Calu3 (cell line): ENCODE data around the gene CISD2. TPM values are rescaled to one million over a fixed set of nuclear protein-coding genes. Genes with fewer than 3 reads are reported as not detected.
"Not testable (repeated sequence)": the region's sequence is repeated elsewhere in the genome, so short reads cannot be mapped to it uniquely, and the experiment has no call there.

ENCODE experiments used
- BruUV-seq: library from RNA; stranded (reverse); fragments of 400-500 nt; replicated peaks from 2 replicates; lab custom pipeline; 2021; lab: Mats Ljungman, UMichigan
- CTCF ChIA-PET: fragments of 300-600 bp; sonication (Branson Sonifier 250); formaldehyde crosslinking; loops from one replicate; lab custom pipeline; 2022; ENCODE audit warnings: antibody characterized with exemption; lab: Charles Lee
- DNase-seq: peaks from one replicate; pipeline ENCODE4 v3.0.0; 2022
- H3K27ac Mint-ChIP-seq: one replicate; pipeline ENCODE4 v1.8.0; 2022; ENCODE audit warnings: mixed read lengths; ENCODE audit not compliant: unreplicated experiment
- H3K27me3 Mint-ChIP-seq: one replicate; pipeline ENCODE4 v1.8.0; 2022; ENCODE audit warnings: mixed read lengths; ENCODE audit not compliant: unreplicated experiment
- H3K36me3 Mint-ChIP-seq: one replicate; pipeline ENCODE4 v1.8.0; 2022; ENCODE audit warnings: mild to moderate bottlenecking, moderate library complexity, mixed read lengths; ENCODE audit not compliant: insufficient read depth, unreplicated experiment
- H3K4me1 Mint-ChIP-seq: one replicate; pipeline ENCODE4 v1.8.0; 2022; ENCODE audit warnings: mild to moderate bottlenecking, low read depth, mixed read lengths; ENCODE audit not compliant: unreplicated experiment
- H3K4me3 Mint-ChIP-seq: one replicate; pipeline ENCODE4 v1.8.0; 2022; ENCODE audit warnings: mild to moderate bottlenecking, low read depth, moderate library complexity, mixed read lengths; ENCODE audit not compliant: unreplicated experiment
- H3K9me3 Mint-ChIP-seq: one replicate; pipeline ENCODE4 v1.8.0; 2022; ENCODE audit warnings: low read depth, mixed read lengths; ENCODE audit not compliant: unreplicated experiment
- intact Hi-C: fragments of 100-400 bp; cut with micrococcal nuclease; formaldehyde crosslinking; loops from one replicate; pipeline ENCODE4 v1.10.0; 2022; ENCODE audit not compliant: unreplicated experiment
- total RNA-seq: library from RNA; stranded (reverse); gene quantifications from 2 replicates; pipeline ENCODE4 v1.2.3, GENCODE V29; 2022
- TF ChIP-seq, protein P1 (sequence below): fragments of 200-600 bp; IDR thresholded peaks from one replicate; pipeline ENCODE4 v1.8.0; 2022; ENCODE audit warnings: antibody characterized with exemption; ENCODE audit not compliant: unreplicated experiment

Gene CISD2
- total RNA-seq, 1 experiment from 2014 or later, result 36.9 TPM

- intact Hi-C loops, result loop anchor here (1.0 kb wide), 1 partner anchor 41 kb away; no protein-coding TSS in a partner anchor
- H3K9me3 Mint-ChIP-seq, result no peaks in the 10 kb centered on the region
- TF ChIP-seq, protein P1, sequence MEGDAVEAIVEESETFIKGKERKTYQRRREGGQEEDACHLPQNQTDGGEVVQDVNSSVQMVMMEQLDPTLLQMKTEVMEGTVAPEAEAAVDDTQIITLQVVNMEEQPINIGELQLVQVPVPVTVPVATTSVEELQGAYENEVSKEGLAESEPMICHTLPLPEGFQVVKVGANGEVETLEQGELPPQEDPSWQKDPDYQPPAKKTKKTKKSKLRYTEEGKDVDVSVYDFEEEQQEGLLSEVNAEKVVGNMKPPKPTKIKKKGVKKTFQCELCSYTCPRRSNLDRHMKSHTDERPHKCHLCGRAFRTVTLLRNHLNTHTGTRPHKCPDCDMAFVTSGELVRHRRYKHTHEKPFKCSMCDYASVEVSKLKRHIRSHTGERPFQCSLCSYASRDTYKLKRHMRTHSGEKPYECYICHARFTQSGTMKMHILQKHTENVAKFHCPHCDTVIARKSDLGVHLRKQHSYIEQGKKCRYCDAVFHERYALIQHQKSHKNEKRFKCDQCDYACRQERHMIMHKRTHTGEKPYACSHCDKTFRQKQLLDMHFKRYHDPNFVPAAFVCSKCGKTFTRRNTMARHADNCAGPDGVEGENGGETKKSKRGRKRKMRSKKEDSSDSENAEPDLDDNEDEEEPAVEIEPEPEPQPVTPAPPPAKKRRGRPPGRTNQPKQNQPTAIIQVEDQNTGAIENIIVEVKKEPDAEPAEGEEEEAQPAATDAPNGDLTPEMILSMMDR, result no peak
- H3K4me1 Mint-ChIP-seq, result no peaks in the 10 kb centered on the region
- CTCF ChIA-PET, result interaction anchor here (1.0 to 1.2 kb wide), 2 partner anchors 42 to 249 kb away, joined by 3 read pairs; partner anchors contain the start of gene UBE2D3
- peak overlapping the region; percentile 89 for H3K27ac Mint-ChIP-seq
- peaks cover 20% of the 10 kb centered on the region for H3K36me3 Mint-ChIP-seq
- no peak for DNase-seq
- BruUV-seq, result TSS peak; percentile 45
- H3K4me3 Mint-ChIP-seq, result peak overlapping the region; percentile 94
- H3K27me3 Mint-ChIP-seq, result no peaks in the 10 kb centered on the region
Observed at GRCh38 chr4:102869569-102870197, 891 bp downstream of the CISD2 start.

- H3K9me3 Mint-ChIP-seq, result peaks cover 2% of the 10 kb centered on the region
- H3K4me3 Mint-ChIP-seq, result no peak overlapping the region
- TF ChIP-seq, protein P1, result no peak
- CTCF ChIA-PET, result no interaction called here
- H3K27me3 Mint-ChIP-seq, result no peaks in the 10 kb centered on the region
- no peak overlapping the region for H3K27ac Mint-ChIP-seq
- H3K36me3 Mint-ChIP-seq, result peaks cover 20% of the 10 kb centered on the region
- no peak for DNase-seq
- H3K4me1 Mint-ChIP-seq, result no peaks in the 10 kb centered on the region
- intact Hi-C loops, result no loop called here
- BruUV-seq, result no TSS peak
Observed at GRCh38 chr4:102871772-102872171, 3.0 kb downstream of the CISD2 start.

DNA sequence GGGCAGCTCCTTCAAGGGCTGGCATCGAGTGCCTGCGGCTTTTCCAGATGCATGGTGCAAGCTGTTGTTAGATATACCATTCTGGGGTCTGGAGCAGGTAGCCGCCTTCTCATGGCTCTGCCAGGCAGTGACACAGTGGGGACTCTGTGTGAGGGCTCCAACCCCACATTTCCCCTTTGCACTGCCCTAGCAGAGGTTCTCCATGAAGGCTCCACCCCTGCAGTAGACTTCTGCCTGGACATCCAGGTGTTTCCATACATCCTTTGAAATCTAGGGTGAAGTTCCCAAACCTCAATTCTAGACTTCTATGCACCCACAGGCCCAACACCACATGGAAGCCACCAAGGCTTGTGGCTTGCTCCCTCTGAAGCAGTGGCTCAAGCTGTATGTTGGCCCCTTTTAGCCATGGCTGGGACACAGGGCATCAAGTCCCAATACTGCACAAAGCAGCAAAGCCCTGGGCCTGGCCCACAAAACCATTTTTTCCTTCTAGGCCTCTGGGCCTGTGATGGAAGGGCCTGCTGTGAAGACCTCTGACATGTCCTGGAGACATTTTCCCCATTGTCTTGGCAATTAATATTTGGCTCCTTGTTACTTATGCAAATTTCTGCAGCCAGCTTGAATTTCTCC, 8.8 kb downstream of the CISD2 start:
- H3K9me3 Mint-ChIP-seq, CTCF ChIA-PET, intact Hi-C loops, BruUV-seq, DNase-seq, H3K4me3 Mint-ChIP-seq, H3K27me3 Mint-ChIP-seq, H3K36me3 Mint-ChIP-seq, H3K4me1 Mint-ChIP-seq, H3K27ac Mint-ChIP-seq: not testable (repeated sequence)

DNA sequence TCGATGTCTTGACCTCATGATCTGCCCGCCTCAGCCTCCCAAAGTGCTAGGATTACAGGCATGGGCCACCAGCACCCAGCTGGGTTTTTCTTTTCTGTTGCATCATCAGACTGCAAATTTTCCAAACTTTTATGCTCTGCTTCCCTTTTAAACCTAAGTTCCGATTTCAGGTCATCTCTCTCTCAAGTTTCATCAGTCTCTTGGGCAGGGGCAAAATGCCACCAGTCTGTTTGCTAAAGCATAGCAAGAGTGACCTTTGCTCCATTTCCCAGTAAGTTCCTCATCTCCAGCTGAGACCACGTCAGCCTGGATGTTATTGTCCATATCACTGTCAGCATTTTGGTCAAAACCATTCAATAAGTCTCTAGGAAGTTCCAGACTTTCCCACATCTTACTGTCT, 9.6 kb downstream of the CISD2 start:
- BruUV-seq, CTCF ChIA-PET, intact Hi-C loops, H3K9me3 Mint-ChIP-seq, H3K4me1 Mint-ChIP-seq, H3K27ac Mint-ChIP-seq, H3K27me3 Mint-ChIP-seq, H3K4me3 Mint-ChIP-seq, H3K36me3 Mint-ChIP-seq, DNase-seq: not testable (repeated sequence)

- DNase-seq, result no peak
- Mint-ChIP-seq H3K4me1 (peaks cover 8% of the 10 kb centered on the region), H3K4me3 (no peak overlapping the region), H3K27me3 (no peaks in the 10 kb centered on the region), H3K36me3 (peaks cover 9% of the 10 kb centered on the region), H3K9me3 (peaks cover 2% of the 10 kb centered on the region), H3K27ac (no peak overlapping the region)
- TF ChIP-seq, protein P1, result no peak
- no TSS peak for BruUV-seq
- intact Hi-C loops, result no loop called here
- CTCF ChIA-PET, result no interaction called here
Observed at GRCh38 chr4:102878901-102879300, 10.1 kb downstream of the CISD2 start.
